GM10266 (cell line): ENCODE data around the gene NDE1.

Source experiments
- DNase-seq: peaks from one replicate; pipeline ENCODE4 v3.0.0; 2012; ENCODE audit errors: extremely low spot score
- CTCF ChIP-seq: IDR thresholded peaks from 2 replicates; pipeline ENCODE4 v1.5.1; 2012; ENCODE audit warnings: mild to moderate bottlenecking, low read depth; ENCODE audit not compliant: control insufficient read depth, insufficient read depth; ENCODE audit errors: missing control alignments

NDE1 gene

GRCh38 chr16:15672514-15673167 is 22.6 kb downstream of the NDE1 start:
- peak; percentile 33 for DNase-seq
- TF ChIP-seq CTCF = no peak

GRCh38 chr16:15674571-15674970 is 24.5 kb downstream of the NDE1 start:
- TF ChIP-seq CTCF = no peak
- DNase-seq = no peak

GRCh38 chr16:15676506-15676905 is 26.5 kb downstream of the NDE1 start:
- TF ChIP-seq CTCF = no peak
- no peak for DNase-seq

GRCh38 chr16:15677447-15677846 is 27.4 kb downstream of the NDE1 start:
- TF ChIP-seq CTCF = no peak
- DNase-seq = no peak

GRCh38 chr16:15682105-15682570 is 32.1 kb downstream of the NDE1 start:
- DNase-seq = no peak
- peak; percentile 29 for TF ChIP-seq CTCF

- no peak for DNase-seq
- no peak for TF ChIP-seq CTCF
These were observed 36.2 kb downstream of the NDE1 start for GRCh38 chr16:15686287-15686686.

- no peak for TF ChIP-seq CTCF
- DNase-seq = no peak
These were observed 39.2 kb downstream of the NDE1 start for GRCh38 chr16:15689290-15689689.
